DND-41 (cell line): ENCODE results near the gene PAPOLB.
"Not testable (repeated sequence)": the region's sequence is repeated elsewhere in the genome, so short reads cannot be mapped to it uniquely, and the experiment has no call there.

ENCODE experiments used
- CTCF ChIP-seq: IDR thresholded peaks from 2 replicates; pipeline ENCODE4 v1.5.1; 2012; ENCODE audit warnings: borderline replicate concordance, low read length, moderate library complexity, mild to moderate bottlenecking; ENCODE audit not compliant: poor library complexity, severe bottlenecking; ENCODE audit errors: extremely low read depth
- EZH2 ChIP-seq: IDR thresholded peaks from 3 replicates; pipeline ENCODE4 v1.6.1; 2012; ENCODE audit warnings: borderline replicate concordance, low read depth, mild to moderate bottlenecking, moderate library complexity, low read length, inconsistent platforms; ENCODE audit not compliant: severe bottlenecking

DNA sequence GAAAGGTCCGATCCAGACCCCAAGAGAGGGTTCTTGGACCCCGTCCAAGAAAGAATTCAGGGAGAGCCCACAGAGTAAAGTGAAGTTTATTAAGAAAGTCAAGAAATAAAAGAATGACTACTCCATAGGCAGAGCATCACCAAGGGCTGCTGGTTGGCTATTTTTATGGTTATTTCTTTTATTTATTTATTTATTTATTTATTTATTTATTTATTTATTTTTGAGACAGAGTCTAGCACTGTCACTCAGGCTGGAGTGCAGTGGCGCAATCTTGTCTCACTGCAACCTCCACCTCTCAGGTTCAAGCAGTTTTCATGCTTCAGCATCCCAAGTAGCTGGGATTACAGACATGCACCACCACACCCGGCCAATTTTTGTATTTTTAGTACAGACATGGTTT, 31.4 kb upstream of the PAPOLB start:
- TF ChIP-seq CTCF, EZH2: not testable (repeated sequence)
